BLaER1 (cell line): ENCODE data around the gene COA8.
"Not testable (repeated sequence)": the region's sequence is repeated elsewhere in the genome, so short reads cannot be mapped to it uniquely, and the experiment has no call there.

Source experiments
- H3K27ac ChIP-seq: shearing (Covaris generic); formaldehyde crosslinking; 2 replicates; pipeline ENCODE4 v1.8.1; 2022
- H3K27me3 ChIP-seq: shearing (Covaris generic); formaldehyde crosslinking; 2 replicates; pipeline ENCODE4 v1.8.1; 2022
- H3K36me3 ChIP-seq: shearing (Covaris generic); formaldehyde crosslinking; 2 replicates; pipeline ENCODE4 v1.8.1; 2022
- H3K4me1 ChIP-seq: shearing (Covaris generic); formaldehyde crosslinking; 2 replicates; pipeline ENCODE4 v1.8.1; 2022
- H3K4me2 ChIP-seq: shearing (Covaris generic); formaldehyde crosslinking; 2 replicates; pipeline ENCODE4 v1.8.1; 2022
- H3K4me3 ChIP-seq: shearing (Covaris generic); formaldehyde crosslinking; 2 replicates; pipeline ENCODE4 v1.8.1; 2022
- H3K9ac ChIP-seq: shearing (Covaris generic); formaldehyde crosslinking; 2 replicates; pipeline ENCODE4 v1.8.1; 2022
- H3K9me3 ChIP-seq: shearing (Covaris generic); formaldehyde crosslinking; 2 replicates; pipeline ENCODE4 v1.8.1; 2022
- H4K20me1 ChIP-seq: shearing (Covaris generic); formaldehyde crosslinking; 2 replicates; pipeline ENCODE4 v1.8.1; 2022
- Cebpa-rat ChIP-seq: shearing (Covaris generic); IDR thresholded peaks from 2 replicates; pipeline ENCODE4 v1.8.1; 2022

COA8 gene

DNA sequence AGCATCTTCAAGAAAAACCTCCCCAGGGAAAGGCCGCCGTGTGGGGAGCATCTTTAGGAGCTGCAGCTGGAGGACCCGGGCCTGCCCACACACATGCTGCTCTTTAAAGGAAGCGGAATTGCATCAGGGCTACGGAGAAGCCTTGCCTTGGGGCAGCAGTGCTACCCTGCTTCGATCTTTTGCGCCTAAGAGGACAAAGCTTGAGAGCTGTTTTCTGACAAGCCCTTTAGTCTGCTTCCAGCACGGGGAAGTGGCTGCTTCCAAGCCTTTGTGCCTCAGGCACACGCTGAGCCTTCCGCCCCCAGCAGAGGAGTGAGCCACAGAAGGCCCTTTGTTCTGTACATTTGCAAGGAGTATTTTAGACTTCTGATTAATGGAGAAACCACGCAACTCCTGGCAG lies 31.5 kb downstream of the COA8 start:
- Histone ChIP-seq H3K27me3 (no peaks in the 10 kb centered on the region), H4K20me1 (peaks cover 7% of the 10 kb centered on the region), H3K36me3 (peaks cover 30% of the 10 kb centered on the region), H3K4me3 (no peak overlapping the region), H3K4me2 (no peak overlapping the region; the same call in 1 of the 2 replicates), H3K9me3 (no peaks in the 10 kb centered on the region), H3K4me1 (peaks cover 29% of the 10 kb centered on the region), H3K9ac (no peak overlapping the region), H3K27ac (no peak overlapping the region)
- no peak for TF ChIP-seq Cebpa-rat

DNA sequence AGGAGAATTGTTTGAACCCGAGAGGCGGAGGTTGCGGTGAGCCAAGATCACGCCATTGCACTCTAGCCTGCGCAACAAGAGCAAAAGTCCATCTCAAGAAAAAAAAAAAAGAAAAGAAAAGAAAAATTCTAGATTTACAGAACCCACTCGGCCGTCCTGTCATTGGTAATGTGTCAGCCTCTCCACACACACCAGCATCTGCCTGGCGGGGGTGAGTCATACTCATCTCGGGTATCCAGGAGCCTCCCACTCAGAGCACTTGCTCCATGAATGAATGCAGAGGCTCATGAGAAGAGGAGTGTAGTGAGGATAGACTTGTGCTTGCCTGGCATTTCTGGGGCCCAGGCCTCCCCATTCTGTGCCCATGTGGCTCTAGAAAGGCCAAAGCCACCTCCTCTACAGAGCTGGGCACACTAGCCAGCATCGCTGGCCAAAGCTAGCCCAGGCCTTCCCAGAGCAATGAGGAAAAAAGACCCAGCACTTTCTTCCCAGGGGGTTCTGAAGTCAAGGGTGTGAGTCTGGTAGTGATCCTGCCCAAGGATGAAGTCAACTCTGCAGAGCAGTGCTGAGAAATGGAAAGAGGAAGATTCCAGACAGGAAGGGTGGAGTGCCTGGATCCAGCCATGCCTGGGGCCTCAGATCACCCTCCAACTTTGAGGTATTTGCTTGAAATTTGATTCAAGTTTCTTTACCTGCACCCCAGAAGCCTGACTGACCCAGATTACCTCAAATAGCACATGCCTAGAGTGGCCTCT lies 35.0 kb downstream of the COA8 start:
- no peak for TF ChIP-seq Cebpa-rat
- Histone ChIP-seq H3K27ac (no peak overlapping the region), H3K9me3 (no peaks in the 10 kb centered on the region), H3K27me3 (no peaks in the 10 kb centered on the region), H3K4me3 (no peak overlapping the region), H3K4me2 (no peak overlapping the region), H4K20me1 (peaks cover 7% of the 10 kb centered on the region), H3K4me1 (peaks cover 29% of the 10 kb centered on the region), H3K36me3 (peaks cover 9% of the 10 kb centered on the region; the same call in 1 of the 2 replicates), H3K9ac (no peak overlapping the region)

DNA sequence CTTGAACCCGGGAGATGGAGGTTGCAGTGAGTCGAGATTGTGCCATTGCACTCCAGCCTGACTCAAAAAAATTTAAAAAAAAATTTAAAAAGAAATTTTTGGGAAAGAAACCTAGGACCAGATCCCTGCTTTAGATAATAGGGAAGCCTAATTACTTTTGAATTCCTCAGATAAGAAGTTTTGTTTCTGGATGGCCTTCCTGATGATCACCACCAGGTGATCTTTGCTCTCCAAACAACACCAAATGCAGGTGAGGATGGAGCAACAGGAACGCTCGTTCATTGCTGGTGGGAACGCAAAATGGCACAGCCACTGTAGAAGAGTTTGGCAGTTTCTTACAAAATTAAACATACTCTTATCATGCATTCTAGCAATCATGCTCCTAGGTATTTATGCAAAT lies 37.7 kb downstream of the COA8 start:
- Histone ChIP-seq H4K20me1 (peaks cover under 1% of the 10 kb centered on the region; the same call in 1 of the 2 replicates), H3K27me3 (no peaks in the 10 kb centered on the region), H3K4me1 (peaks cover 10% of the 10 kb centered on the region), H3K4me3 (no peak overlapping the region), H3K36me3 (peaks cover 9% of the 10 kb centered on the region; the same call in 1 of the 2 replicates), H3K9ac (no peak overlapping the region), H3K4me2 (no peak overlapping the region), H3K27ac (no peak overlapping the region), H3K9me3 (no peaks in the 10 kb centered on the region)
- no peak for TF ChIP-seq Cebpa-rat

DNA sequence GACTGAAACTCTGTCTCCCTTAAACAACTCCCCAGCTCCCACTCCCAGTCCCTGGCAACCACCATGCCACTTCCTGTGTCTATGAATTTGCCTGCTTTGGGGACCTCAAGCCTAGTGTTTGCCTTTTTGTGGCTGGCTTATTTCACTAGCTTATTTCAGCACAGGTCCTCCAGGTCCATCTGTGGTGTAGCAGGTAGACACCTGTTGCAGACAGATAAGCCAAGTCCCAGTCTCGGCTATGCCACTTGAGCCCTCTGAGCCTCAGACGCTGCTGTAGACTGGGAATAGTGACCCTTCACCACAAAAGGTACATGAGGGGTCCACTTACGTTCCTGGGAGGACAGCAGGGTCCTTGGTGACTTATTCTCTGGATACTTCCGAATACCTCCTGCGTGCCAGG lies 41.9 kb downstream of the COA8 start:
- peaks cover 32% of the 10 kb centered on the region for H3K4me1 ChIP-seq
- no peak overlapping the region for H3K4me2 ChIP-seq
- no peak overlapping the region for H3K9ac ChIP-seq
- H3K9me3 ChIP-seq = no peaks in the 10 kb centered on the region
- peaks cover 19% of the 10 kb centered on the region for H4K20me1 ChIP-seq
- no peaks in the 10 kb centered on the region for H3K27me3 ChIP-seq
- no peak overlapping the region for H3K27ac ChIP-seq
- TF ChIP-seq Cebpa-rat = no peak
- no peaks in the 10 kb centered on the region for H3K36me3 ChIP-seq
- H3K4me3 ChIP-seq = no peak overlapping the region

DNA sequence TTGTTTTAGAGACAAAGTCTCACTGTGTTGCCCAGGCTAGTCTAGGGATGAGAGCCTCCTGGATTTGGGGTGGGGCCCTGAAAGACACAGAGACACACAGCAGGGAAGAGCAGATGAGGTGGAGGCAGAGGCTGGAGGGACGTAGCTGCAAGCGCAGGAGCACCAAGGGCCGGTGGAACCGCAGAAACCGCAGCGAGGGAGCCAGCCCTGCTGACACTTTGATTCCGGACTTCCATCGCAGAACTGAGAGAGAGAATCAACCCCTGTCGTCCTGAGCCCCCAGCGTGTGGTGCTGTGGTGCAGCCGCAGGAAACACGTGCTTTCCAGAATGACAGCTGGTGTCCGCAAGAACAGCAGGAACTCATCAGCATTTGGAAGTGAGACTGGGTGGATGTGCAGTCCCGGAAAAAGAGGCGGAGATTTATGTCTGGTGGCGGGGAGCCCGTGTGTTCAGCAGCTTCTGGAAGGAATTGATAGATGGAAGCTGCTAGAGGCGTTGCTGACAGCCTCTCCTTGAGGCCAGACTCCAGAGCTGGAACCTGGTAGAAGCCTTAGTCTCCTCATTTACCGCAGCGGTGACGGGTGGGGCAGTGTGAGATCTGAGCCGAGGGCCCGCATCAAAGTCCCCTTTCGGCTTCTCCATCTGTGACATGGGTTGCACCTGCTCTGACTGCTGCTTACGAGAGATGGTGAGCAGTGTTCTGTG lies 44.4 kb downstream of the COA8 start:
- Histone ChIP-seq H3K4me2 (peak overlapping the region; percentile 99), H3K4me1 (peaks cover 32% of the 10 kb centered on the region), H3K27me3 (no peaks in the 10 kb centered on the region), H3K9ac (peak overlapping the region; percentile 56), H3K4me3 (peak overlapping the region; percentile 55), H3K9me3 (peaks cover 23% of the 10 kb centered on the region), H4K20me1 (peaks cover 19% of the 10 kb centered on the region), H3K36me3 (no peaks in the 10 kb centered on the region), H3K27ac (peak overlapping the region; percentile 43)
- no peak for TF ChIP-seq Cebpa-rat

DNA sequence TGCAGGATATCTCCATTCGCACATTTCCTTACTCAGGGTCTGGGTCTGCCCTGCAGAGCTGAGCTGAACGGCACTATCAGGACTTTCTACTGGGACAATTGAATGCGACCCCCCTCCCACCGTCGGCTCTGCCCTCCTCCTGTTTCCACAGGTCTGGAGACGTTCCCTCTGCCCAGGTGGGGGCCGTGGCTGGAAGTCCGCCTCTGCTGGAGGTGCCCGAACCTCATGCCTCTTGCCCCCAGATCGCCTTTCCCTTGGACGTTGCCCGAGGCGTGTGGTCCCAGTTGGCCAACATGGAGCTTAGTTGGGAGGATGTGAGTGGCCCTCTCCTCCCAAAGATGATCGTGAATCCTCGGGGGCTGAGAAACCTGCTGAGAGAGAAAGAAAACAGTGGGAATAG lies 45.1 kb downstream of the COA8 start:
- Histone ChIP-seq H3K9me3 (peaks cover 26% of the 10 kb centered on the region), H3K4me1 (peaks cover 32% of the 10 kb centered on the region), H3K4me3 (peak overlapping the region; percentile 55), H3K4me2 (peak overlapping the region; percentile 99), H4K20me1 (peaks cover 19% of the 10 kb centered on the region), H3K27me3 (no peaks in the 10 kb centered on the region), H3K9ac (peak overlapping the region; percentile 56), H3K27ac (peak overlapping the region; percentile 43; the same call in 1 of the 2 replicates), H3K36me3 (no peaks in the 10 kb centered on the region)
- no peak for TF ChIP-seq Cebpa-rat

DNA sequence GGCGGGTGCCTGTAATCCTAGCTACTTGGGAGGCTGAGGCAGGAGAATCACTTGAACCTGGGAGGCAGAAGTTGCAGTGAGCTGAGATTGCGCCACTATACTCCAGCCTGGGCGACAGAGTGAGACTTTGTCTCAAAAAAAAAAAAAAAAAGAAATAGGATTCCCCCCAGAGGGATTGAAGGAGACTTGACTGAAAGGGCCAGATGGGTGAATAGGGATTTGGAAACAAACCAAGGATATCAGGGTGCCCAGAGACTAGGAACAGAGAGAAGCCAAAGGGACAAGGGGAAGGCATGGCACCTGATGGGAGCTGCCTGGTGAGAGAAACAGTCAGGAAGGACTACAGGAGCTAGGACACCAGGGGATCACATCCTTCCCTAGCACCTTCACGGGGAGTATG lies 46.3 kb downstream of the COA8 start:
- not testable (repeated sequence) for H3K27me3 ChIP-seq, H3K4me3 ChIP-seq, H3K27ac ChIP-seq, H3K9ac ChIP-seq, H3K4me2 ChIP-seq, H3K36me3 ChIP-seq
- peaks cover 38% of the 10 kb centered on the region for H3K4me1 ChIP-seq
- H4K20me1 ChIP-seq = peaks cover 19% of the 10 kb centered on the region
- peaks cover 26% of the 10 kb centered on the region for H3K9me3 ChIP-seq

DNA sequence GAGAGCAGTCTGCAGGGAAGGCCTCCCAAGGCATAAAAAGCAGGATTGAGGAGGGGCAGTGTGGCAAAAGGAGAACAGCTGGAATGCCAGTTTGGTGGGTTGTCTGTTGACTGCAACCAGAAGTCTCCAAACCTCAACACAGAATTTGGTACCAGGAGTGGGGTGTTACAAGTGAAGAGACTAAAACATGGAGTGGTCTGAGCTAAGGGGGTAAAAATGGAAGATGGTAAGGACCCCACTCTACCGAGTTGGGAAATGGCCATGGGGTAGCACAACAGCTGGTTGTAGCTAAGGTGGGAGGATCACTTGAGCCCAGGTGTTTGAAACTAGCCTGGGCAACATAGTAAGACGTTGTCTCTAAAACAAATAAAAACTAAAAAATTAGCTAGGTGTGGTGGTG lies 48.5 kb downstream of the COA8 start:
- TF ChIP-seq Cebpa-rat = no peak

DNA sequence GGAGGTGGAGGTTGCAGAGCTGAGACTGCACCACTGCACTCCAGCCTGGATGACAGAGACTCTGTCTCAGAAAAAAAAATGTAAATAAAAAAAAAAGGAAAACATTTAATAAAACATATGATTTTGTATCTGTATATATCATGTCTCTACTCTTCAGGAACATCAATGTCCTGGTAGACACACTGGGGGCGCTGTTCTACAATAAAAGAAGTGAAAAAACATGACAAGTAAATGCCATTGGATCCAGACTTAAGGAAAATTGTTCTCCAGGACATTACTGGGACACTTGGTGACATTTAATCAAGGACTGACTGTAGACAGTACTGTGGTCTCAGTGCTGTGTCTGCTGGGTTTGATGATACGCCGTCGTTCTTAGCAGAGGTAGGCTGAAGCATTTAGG lies 50.8 kb downstream of the COA8 start:
- Histone ChIP-seq H4K20me1 (no peaks in the 10 kb centered on the region), H3K9ac (no peak overlapping the region), H3K36me3 (no peaks in the 10 kb centered on the region), H3K4me1 (peaks cover 13% of the 10 kb centered on the region), H3K27me3 (no peaks in the 10 kb centered on the region), H3K4me2 (peak overlapping the region; percentile 38; the same call in 1 of the 2 replicates), H3K9me3 (peaks cover 26% of the 10 kb centered on the region), H3K4me3 (no peak overlapping the region), H3K27ac (no peak overlapping the region)
- TF ChIP-seq Cebpa-rat = no peak

More for the DNA sequence above, 48.5 kb downstream of the COA8 start:
- Histone ChIP-seq H3K36me3 (no peaks in the 10 kb centered on the region), H3K9ac (no peak overlapping the region), H3K4me3 (no peak overlapping the region), H3K27ac (no peak overlapping the region), H3K4me2 (no peak overlapping the region), H3K9me3 (peaks cover 26% of the 10 kb centered on the region), H3K4me1 (peaks cover 36% of the 10 kb centered on the region), H3K27me3 (no peaks in the 10 kb centered on the region), H4K20me1 (peaks cover 18% of the 10 kb centered on the region)

DNA sequence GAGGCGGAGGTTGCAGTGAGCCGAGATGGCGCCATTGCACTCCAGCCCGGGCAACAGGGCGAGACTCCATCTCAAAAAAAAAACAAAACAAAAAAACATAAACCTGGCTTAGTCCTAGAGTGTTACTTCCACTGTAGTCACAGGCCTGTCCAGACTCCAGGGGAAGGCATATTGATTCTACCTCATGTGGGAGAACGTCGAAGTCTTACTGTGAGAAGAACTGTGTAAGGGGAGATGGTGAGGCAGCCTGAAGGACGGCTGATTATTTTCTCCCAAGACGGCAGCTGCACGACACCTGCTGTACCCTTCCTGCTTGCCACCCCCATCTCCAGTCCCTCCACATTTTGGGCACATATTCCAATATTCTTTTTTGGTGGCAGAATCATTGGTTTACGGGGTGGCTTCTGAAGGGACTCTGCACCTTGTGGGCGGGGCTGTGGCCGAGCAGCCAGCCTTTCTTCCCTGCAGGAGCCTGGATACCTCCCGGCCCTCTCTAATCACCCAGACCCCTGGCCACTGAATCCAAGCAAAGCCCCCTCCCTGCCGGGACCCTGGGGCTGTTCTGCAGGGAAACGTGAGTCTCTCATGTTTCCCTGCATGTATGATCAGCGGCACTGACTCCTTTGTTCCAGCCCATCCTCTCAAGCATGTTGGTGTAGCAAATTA lies 54.0 kb downstream of the COA8 start:
- H3K4me3 ChIP-seq = no peak overlapping the region
- peaks cover 10% of the 10 kb centered on the region for H3K4me1 ChIP-seq
- H3K9me3 ChIP-seq = peaks cover 7% of the 10 kb centered on the region
- no peak for TF ChIP-seq Cebpa-rat
- H4K20me1 ChIP-seq = no peaks in the 10 kb centered on the region
- H3K27ac ChIP-seq = no peak overlapping the region
- H3K4me2 ChIP-seq = no peak overlapping the region
- H3K27me3 ChIP-seq = no peaks in the 10 kb centered on the region
- no peak overlapping the region for H3K9ac ChIP-seq
- H3K36me3 ChIP-seq = no peaks in the 10 kb centered on the region
